HepG2 (cell line): ENCODE measurements around the gene C14orf119. TPM values are rescaled to one million over a fixed set of nuclear protein-coding genes. Genes with fewer than 3 reads are reported as not detected.

Source experiments
- AKNA ChIP-seq: sonication (generic); formaldehyde crosslinking; IDR thresholded peaks from 2 replicates; pipeline ENCODE4 v1.4.0; 2020; ENCODE audit warnings: missing genetic modification reagents, borderline replicate concordance
- LRRFIP1 ChIP-seq: sonication (generic); formaldehyde crosslinking; conservative IDR thresholded peaks from 2 replicates; pipeline ENCODE4 v1.4.0; 2020; ENCODE audit warnings: missing genetic modification reagents
- SNAPC5 ChIP-seq: sonication (generic); formaldehyde crosslinking; IDR thresholded peaks from 2 replicates; pipeline ENCODE4 v1.8.1; 2023; ENCODE audit warnings: mild to moderate bottlenecking, missing genetic modification reagents, borderline replicate concordance
- TOE1 ChIP-seq: sonication (generic); formaldehyde crosslinking; IDR thresholded peaks from 2 replicates; pipeline ENCODE4 v1.4.0; 2020; ENCODE audit warnings: mild to moderate bottlenecking, missing genetic modification reagents
- XRCC5 ChIP-seq: fragments of 200-400 bp; formaldehyde crosslinking; optimal IDR thresholded peaks from 2 replicates; pipeline ENCODE3; 2017; ENCODE audit warnings: mild to moderate bottlenecking, low read length
- YEATS4 ChIP-seq: sonication (generic); formaldehyde crosslinking; IDR thresholded peaks from 2 replicates; pipeline ENCODE4 v1.4.0; 2020; ENCODE audit warnings: missing genetic modification reagents, borderline replicate concordance
- ZGPAT ChIP-seq: IDR thresholded peaks from 2 replicates; pipeline ENCODE4 v1.6.1; 2016; ENCODE audit warnings: mild to moderate bottlenecking
- ZNF354B ChIP-seq: sonication (generic); formaldehyde crosslinking; IDR thresholded peaks from 2 replicates; pipeline ENCODE4 v1.8.0; 2022; ENCODE audit warnings: mild to moderate bottlenecking, missing genetic modification reagents
- polyA plus RNA-seq, 8 experiments: library from polyadenylated mRNA; depleted of rRNA in 3 of 8; stranded (reverse) in 7 of 8; unstranded in 1 of 8; fragments of >200 nt; fragmentation: Illumina TruSeq in 4 of 8; extraction: Trizol in 4 of 8; gene quantifications; 2 replicates each; pipeline versions ENCODE4 v1.2.1 to v1.2.3, GENCODE V29; 2011 to 2016; ENCODE audit warnings: low read depth in 4 of 8, missing spikeins in 1 of 8, mixed read lengths in 1 of 8; ENCODE audit not compliant: insufficient read depth in 1 of 8
- total RNA-seq, 5 experiments: library from RNA; depleted of rRNA; stranded (reverse); fragments of >200 nt; fragmentation: Illumina TruSeq; extraction: Trizol; gene quantifications; 2 replicates each; pipeline ENCODE4 v1.2.3, GENCODE V29; 2016; ENCODE audit warnings: low read depth in 1 of 5
- TF ChIP-seq, protein P1 (sequence below): sonication (generic); formaldehyde crosslinking; IDR thresholded peaks from 2 replicates; pipeline ENCODE4 v1.4.0; 2020; ENCODE audit warnings: missing genetic modification reagents
- TF ChIP-seq, protein P2 (sequence below): sonication (generic); formaldehyde crosslinking; IDR thresholded peaks from 2 replicates; pipeline ENCODE4 v1.5.0; 2020; ENCODE audit warnings: mild to moderate bottlenecking, missing genetic modification reagents
- TF ChIP-seq, protein P3 (sequence below): sonication (generic); formaldehyde crosslinking; IDR thresholded peaks from 2 replicates; pipeline ENCODE4 v1.5.0; 2020; ENCODE audit warnings: mild to moderate bottlenecking, missing genetic modification reagents, moderate library complexity

C14orf119 gene
- total and polyA plus RNA-seq, 2 of the 13 experiments (the other 11 are each of a cell fraction or from before 2014, with no cell fraction given): 117 to 206 TPM

GRCh38 chr14:23076785-23077408 lies 18.4 kb upstream of the C14orf119 start (continued):
- TF ChIP-seq, protein P1, sequence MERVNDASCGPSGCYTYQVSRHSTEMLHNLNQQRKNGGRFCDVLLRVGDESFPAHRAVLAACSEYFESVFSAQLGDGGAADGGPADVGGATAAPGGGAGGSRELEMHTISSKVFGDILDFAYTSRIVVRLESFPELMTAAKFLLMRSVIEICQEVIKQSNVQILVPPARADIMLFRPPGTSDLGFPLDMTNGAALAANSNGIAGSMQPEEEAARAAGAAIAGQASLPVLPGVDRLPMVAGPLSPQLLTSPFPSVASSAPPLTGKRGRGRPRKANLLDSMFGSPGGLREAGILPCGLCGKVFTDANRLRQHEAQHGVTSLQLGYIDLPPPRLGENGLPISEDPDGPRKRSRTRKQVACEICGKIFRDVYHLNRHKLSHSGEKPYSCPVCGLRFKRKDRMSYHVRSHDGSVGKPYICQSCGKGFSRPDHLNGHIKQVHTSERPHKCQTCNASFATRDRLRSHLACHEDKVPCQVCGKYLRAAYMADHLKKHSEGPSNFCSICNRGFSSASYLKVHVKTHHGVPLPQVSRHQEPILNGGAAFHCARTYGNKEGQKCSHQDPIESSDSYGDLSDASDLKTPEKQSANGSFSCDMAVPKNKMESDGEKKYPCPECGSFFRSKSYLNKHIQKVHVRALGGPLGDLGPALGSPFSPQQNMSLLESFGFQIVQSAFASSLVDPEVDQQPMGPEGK (CRISPR knock-in tag): 0 out of 2 replicates have a peak, but pooled peaks have one; percentile 37
- 0 out of 2 replicates have a peak, but pooled peaks have one; percentile 19 for TF ChIP-seq ZGPAT
- TF ChIP-seq, protein P2, sequence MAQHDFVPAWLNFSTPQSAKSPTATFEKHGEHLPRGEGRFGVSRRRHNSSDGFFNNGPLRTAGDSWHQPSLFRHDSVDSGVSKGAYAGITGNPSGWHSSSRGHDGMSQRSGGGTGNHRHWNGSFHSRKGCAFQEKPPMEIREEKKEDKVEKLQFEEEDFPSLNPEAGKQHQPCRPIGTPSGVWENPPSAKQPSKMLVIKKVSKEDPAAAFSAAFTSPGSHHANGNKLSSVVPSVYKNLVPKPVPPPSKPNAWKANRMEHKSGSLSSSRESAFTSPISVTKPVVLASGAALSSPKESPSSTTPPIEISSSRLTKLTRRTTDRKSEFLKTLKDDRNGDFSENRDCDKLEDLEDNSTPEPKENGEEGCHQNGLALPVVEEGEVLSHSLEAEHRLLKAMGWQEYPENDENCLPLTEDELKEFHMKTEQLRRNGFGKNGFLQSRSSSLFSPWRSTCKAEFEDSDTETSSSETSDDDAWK (CRISPR knock-in tag): no peak
- TF ChIP-seq AKNA (CRISPR knock-in tag): no peak
- TF ChIP-seq, protein P3, sequence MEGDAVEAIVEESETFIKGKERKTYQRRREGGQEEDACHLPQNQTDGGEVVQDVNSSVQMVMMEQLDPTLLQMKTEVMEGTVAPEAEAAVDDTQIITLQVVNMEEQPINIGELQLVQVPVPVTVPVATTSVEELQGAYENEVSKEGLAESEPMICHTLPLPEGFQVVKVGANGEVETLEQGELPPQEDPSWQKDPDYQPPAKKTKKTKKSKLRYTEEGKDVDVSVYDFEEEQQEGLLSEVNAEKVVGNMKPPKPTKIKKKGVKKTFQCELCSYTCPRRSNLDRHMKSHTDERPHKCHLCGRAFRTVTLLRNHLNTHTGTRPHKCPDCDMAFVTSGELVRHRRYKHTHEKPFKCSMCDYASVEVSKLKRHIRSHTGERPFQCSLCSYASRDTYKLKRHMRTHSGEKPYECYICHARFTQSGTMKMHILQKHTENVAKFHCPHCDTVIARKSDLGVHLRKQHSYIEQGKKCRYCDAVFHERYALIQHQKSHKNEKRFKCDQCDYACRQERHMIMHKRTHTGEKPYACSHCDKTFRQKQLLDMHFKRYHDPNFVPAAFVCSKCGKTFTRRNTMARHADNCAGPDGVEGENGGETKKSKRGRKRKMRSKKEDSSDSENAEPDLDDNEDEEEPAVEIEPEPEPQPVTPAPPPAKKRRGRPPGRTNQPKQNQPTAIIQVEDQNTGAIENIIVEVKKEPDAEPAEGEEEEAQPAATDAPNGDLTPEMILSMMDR: peak; percentile 70
- TF ChIP-seq LRRFIP1: 0 out of 2 replicates have a peak, but pooled peaks have one; percentile 61
- peak; percentile 53 for TF ChIP-seq XRCC5
- TF ChIP-seq ZNF354B (CRISPR knock-in tag): peak; percentile 63; the same call in 1 of the 2 replicates
- no peak for TF ChIP-seq YEATS4 (CRISPR knock-in tag)
- TF ChIP-seq SNAPC5 (CRISPR knock-in tag): 0 out of 2 replicates have a peak, but pooled peaks have one; percentile 49
- TF ChIP-seq TOE1: 0 out of 2 replicates have a peak, but pooled peaks have one; percentile 65
